Tibial artery (tissue), 4 donors: ENCODE data around the gene HES5.

Experiments
- DNase-seq, 2 donors: peaks; one replicate each; pipeline ENCODE4 v3.0.0-alpha.2; 2019
- H3K27ac ChIP-seq, 2 donors: fragments of 200-600 bp; sonication (generic) in 1 of 2; 1 replicate in 1 of 2; 2 replicates in 1 of 2; pipeline ENCODE4 v1.5.1; 2018 to 2019; ENCODE audit warnings: mild to moderate bottlenecking in 1 of 2
- H3K27me3 ChIP-seq, 2 donors: fragments of 200-600 bp; sonication (generic) in 1 of 2; one replicate each; pipeline versions ENCODE4 v1.5.1 to v1.6.0; 2016 to 2019
- H3K36me3 ChIP-seq, 3 donors: fragments of 200-600 bp; sonication (generic) in 2 of 3; one replicate each; pipeline ENCODE4 v1.5.1; 2016 to 2019; ENCODE audit warnings: mild to moderate bottlenecking in 2 of 3
- H3K4me1 ChIP-seq, 4 donors: fragments of 200-600 bp; sonication (generic) in 2 of 4; 1 replicate in 3 of 4; 2 replicates in 1 of 4; pipeline ENCODE4 v1.5.1; 2016 to 2019
- H3K4me3 ChIP-seq, 2 donors: fragments of 200-600 bp; sonication (generic) in 1 of 2; 1 replicate in 1 of 2; 2 replicates in 1 of 2; pipeline ENCODE4 v1.5.1; 2018 to 2019; ENCODE audit warnings: mild to moderate bottlenecking in 2 of 2
- H3K9me3 ChIP-seq, 3 donors: fragments of 200-600 bp; sonication (generic) in 1 of 3; one replicate each; pipeline ENCODE4 v1.5.1; 2016 to 2019
- intact Hi-C: fragments of 100-400 bp; cut with DNase I; formaldehyde crosslinking; loops from one replicate; pipeline ENCODE4 v1.15.0; 2023; ENCODE audit warnings: low total_unique reads
- TF ChIP-seq, protein P1 (sequence below), 2 experiments: fragments of 200-600 bp in 1 of 2; fragments of 450-650 bp in 1 of 2; IDR thresholded peaks; one replicate each; pipeline ENCODE4 v1.5.1; 2017 to 2019; ENCODE audit warnings: antibody characterized with exemption in 2 of 2, mild to moderate bottlenecking in 1 of 2, moderate library complexity in 1 of 2

Gene HES5

DNA sequence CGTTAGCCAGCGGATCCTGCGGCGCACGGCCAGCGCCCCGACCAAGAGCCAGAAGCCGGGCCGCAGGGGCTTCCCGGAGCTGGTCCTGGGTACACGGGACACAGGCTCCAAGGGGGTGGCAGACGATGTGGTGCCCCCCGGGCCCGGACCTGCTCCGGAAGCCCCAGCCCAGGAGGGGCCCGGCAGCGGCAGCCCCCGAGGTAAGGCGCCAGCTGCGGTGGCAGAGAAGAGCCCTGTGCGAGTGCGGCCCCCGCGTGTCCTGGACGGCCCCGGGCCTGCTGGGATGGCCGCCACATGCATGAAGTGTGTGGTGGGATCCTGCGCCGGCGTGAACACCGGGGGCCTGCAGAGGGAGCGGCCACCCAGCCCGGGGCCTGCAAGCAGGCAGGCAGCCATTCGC, 27.9 kb downstream of the HES5 start:
- H3K27ac ChIP-seq: no peak overlapping the region
- H3K4me1 ChIP-seq: peaks cover 0 to 5% (median 0%) of the 10 kb centered on the region in 4 donors
- no peak for DNase-seq
- H3K9me3 ChIP-seq: no peaks in the 10 kb centered on the region
- TF ChIP-seq, protein P1, sequence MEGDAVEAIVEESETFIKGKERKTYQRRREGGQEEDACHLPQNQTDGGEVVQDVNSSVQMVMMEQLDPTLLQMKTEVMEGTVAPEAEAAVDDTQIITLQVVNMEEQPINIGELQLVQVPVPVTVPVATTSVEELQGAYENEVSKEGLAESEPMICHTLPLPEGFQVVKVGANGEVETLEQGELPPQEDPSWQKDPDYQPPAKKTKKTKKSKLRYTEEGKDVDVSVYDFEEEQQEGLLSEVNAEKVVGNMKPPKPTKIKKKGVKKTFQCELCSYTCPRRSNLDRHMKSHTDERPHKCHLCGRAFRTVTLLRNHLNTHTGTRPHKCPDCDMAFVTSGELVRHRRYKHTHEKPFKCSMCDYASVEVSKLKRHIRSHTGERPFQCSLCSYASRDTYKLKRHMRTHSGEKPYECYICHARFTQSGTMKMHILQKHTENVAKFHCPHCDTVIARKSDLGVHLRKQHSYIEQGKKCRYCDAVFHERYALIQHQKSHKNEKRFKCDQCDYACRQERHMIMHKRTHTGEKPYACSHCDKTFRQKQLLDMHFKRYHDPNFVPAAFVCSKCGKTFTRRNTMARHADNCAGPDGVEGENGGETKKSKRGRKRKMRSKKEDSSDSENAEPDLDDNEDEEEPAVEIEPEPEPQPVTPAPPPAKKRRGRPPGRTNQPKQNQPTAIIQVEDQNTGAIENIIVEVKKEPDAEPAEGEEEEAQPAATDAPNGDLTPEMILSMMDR (IDR thresholded peaks at IDR 0.05): no peak
- H3K27me3 ChIP-seq: peaks cover 0 to 89% of the 10 kb centered on the region in 2 donors
- H3K4me3 ChIP-seq: no peak overlapping the region
- intact Hi-C loops: loop anchor here (5.0 kb wide), 1 partner anchor 65 kb away; no protein-coding TSS in a partner anchor
- peaks cover 0 to under 1% (median 0%) of the 10 kb centered on the region in 3 donors for H3K36me3 ChIP-seq

DNA sequence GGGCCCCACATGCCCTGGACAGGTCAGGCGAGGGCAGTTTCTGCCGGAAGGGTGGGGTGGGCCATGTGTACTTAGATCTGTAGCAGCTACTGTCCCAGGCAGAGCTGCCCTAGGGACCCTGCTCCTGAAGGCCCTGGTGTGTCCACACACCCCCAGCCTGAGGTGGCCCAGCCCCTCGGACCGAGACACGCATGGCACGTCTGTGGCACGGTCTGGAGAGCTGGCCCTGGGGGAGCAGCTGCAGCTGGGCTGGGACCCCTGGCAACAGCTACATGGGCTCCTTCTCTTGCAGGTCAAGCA, 28.3 kb downstream of the HES5 start:
- Histone ChIP-seq H3K27ac (no peak overlapping the region), H3K36me3 (no peaks in the 10 kb centered on the region), H3K4me1 (peaks cover 0 to 4% (median 0%) of the 10 kb centered on the region in 4 donors), H3K27me3 (peaks cover 0 to 94% of the 10 kb centered on the region in 2 donors), H3K4me3 (no peak overlapping the region), H3K9me3 (no peaks in the 10 kb centered on the region)
- TF ChIP-seq, protein P1 (IDR thresholded peaks at IDR 0.05): no peak
- intact Hi-C loops: loop anchor here (5.0 kb wide), 1 partner anchor 64 kb away; no protein-coding TSS in a partner anchor
- DNase-seq: no peak

DNA sequence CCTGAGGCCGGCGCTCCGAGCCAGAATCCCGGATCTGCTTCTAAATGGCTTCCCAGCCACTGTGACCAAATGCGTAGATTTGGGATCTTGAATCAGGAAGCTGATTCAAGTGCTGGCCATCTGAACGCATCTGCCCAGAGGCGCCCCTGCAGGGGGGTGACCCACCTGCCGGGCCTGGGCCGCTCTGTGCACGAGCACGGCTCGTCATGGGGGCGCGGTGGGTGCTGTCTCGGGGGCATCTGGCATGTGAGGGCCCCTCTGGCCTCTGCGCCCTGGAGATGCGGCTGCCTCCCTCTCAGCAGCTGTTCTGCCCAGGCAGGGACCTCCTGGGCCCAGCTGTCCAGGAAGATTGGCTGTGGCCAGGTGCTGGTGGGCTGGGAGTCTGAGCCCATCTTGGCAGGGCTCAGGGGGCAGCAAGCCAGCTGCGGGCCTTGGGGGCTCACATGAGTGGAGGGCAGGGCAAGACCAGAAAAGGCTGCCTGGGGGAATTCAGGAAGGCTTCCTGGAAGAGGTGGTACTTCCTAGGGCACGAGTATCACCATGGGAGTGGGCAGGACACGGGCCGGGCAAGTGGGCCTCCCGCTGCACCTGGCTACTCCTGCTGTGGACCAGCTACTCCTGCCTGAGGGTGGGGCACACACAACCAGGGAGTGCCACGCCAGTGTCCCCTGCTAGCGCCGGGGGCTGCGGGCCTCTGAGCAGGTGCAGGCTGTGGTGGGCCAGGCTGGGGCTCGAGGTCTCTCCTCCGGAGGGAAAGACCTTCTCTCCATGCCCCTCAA, 28.8 kb downstream of the HES5 start:
- H3K4me1 ChIP-seq: no peaks in the 10 kb centered on the region
- intact Hi-C loops: loop anchor here (5.0 kb wide), 1 partner anchor 64 kb away; no protein-coding TSS in a partner anchor
- no peaks in the 10 kb centered on the region for H3K9me3 ChIP-seq
- DNase-seq: no peak
- H3K27me3 ChIP-seq: peaks cover 0 to 95% of the 10 kb centered on the region in 2 donors
- TF ChIP-seq, protein P1 (IDR thresholded peaks at IDR 0.05): no peak
- no peak overlapping the region for H3K27ac ChIP-seq
- H3K4me3 ChIP-seq: no peak overlapping the region
- no peaks in the 10 kb centered on the region for H3K36me3 ChIP-seq

DNA sequence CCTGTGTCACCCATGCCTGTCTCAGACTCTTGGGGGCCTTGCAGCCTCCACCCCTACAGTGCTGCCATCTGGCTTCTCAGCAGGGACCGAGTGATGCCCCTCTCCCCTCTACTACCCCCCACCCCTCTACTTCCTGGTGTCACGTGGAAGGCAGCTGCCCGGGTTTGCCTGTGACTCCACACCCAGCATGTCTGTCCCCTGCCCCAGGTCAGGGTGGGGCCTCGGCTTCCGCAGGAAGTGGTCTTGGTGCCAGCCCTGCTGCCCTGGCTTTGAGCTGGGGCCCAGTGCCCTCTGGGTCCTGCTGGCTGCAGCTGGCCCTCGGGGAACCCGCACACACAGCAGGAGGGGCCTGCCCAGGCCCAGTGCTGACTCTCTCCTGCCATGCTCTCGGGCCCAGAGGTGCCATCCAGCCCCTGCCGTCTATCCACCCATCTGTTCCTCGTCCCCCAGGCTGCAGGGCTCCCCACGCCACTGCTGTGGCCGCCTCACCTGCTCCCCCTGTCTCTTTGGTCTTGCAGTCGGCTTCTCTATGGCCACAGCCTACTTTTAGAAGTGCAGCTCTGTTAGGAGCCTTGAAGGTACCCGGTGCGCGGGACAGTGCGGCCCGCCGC, 30.0 kb downstream of the HES5 start:
- no peaks in the 10 kb centered on the region for H3K4me1 ChIP-seq
- TF ChIP-seq, protein P1 (IDR thresholded peaks at IDR 0.05): no peak
- no peak for DNase-seq
- H3K27ac ChIP-seq: no peak overlapping the region
- intact Hi-C loops: loop anchor here (5.0 kb wide), 1 partner anchor 63 kb away; no protein-coding TSS in a partner anchor
- H3K4me3 ChIP-seq: no peak overlapping the region
- no peaks in the 10 kb centered on the region for H3K36me3 ChIP-seq
- H3K27me3 ChIP-seq: peaks cover 0 to 92% of the 10 kb centered on the region in 2 donors
- H3K9me3 ChIP-seq: no peaks in the 10 kb centered on the region

DNA sequence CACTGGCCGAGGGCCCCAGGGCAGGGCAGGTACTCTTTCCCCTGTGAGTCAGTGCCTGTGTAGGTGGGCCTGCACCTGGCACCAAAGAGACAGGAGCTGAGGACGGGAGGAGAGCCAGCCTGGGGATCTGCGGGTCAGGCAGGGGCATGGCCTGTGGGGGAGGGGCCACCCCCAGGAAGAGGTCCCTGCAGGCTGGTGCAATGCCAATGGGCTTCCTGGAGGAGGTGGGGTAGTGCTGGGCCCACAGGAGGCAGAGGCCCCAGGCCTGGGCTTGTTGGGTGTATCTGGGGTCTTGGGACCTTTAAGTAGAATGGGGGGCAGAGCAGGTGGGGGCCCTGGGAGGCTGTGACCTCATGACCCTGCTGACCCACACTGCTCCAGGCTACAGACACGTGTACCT, 30.8 kb downstream of the HES5 start:
- no peak overlapping the region for H3K4me3 ChIP-seq
- no peaks in the 10 kb centered on the region for H3K36me3 ChIP-seq
- H3K27ac ChIP-seq: no peak overlapping the region
- intact Hi-C loops: no loop called here
- DNase-seq: no peak
- H3K27me3 ChIP-seq: peaks cover 0 to 89% of the 10 kb centered on the region in 2 donors
- TF ChIP-seq, protein P1 (IDR thresholded peaks at IDR 0.05): no peak
- H3K4me1 ChIP-seq: no peaks in the 10 kb centered on the region
- no peaks in the 10 kb centered on the region for H3K9me3 ChIP-seq
